Measurements from ENCODE around the gene HOXA5.

Gene HOXA5

GRCh38 chr7:27146491-27147198 is 3.2 kb upstream of the HOXA5 start:
- no peaks in the 10 kb centered on the region for H3K9me3 ChIP-seq (ENCODE audit: control insufficient read depth, low read length)
- H3K27ac ChIP-seq, result no peak overlapping the region
- H3K4me3 ChIP-seq (ENCODE audit: low read depth, low read length), result no peak overlapping the region
- no peak overlapping the region for H2AFZ ChIP-seq
- no peaks in the 10 kb centered on the region for H3K79me2 ChIP-seq
- H3K4me1 ChIP-seq, result no peaks in the 10 kb centered on the region
- no peak overlapping the region for H3K4me2 ChIP-seq (ENCODE audit: low read length)
- TF ChIP-seq, protein P1, sequence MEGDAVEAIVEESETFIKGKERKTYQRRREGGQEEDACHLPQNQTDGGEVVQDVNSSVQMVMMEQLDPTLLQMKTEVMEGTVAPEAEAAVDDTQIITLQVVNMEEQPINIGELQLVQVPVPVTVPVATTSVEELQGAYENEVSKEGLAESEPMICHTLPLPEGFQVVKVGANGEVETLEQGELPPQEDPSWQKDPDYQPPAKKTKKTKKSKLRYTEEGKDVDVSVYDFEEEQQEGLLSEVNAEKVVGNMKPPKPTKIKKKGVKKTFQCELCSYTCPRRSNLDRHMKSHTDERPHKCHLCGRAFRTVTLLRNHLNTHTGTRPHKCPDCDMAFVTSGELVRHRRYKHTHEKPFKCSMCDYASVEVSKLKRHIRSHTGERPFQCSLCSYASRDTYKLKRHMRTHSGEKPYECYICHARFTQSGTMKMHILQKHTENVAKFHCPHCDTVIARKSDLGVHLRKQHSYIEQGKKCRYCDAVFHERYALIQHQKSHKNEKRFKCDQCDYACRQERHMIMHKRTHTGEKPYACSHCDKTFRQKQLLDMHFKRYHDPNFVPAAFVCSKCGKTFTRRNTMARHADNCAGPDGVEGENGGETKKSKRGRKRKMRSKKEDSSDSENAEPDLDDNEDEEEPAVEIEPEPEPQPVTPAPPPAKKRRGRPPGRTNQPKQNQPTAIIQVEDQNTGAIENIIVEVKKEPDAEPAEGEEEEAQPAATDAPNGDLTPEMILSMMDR (IDR thresholded peaks at IDR 0.05), result no peak
- H3K9ac ChIP-seq, result no peak overlapping the region
- no peaks in the 10 kb centered on the region for H3K36me3 ChIP-seq (ENCODE audit: control insufficient read depth, insufficient read depth, low read length)
- no peaks in the 10 kb centered on the region for H3K27me3 ChIP-seq (ENCODE audit: control insufficient read depth, insufficient read depth, low read length)

GRCh38 chr7:27145914-27146412 is 2.5 kb upstream of the HOXA5 start:
- Histone ChIP-seq H3K4me3 (ENCODE audit: low read depth, low read length) (no peak overlapping the region), H3K36me3 (ENCODE audit: control insufficient read depth, insufficient read depth, low read length) (no peaks in the 10 kb centered on the region), H3K79me2 (no peaks in the 10 kb centered on the region), H3K9me3 (ENCODE audit: control insufficient read depth, low read length) (no peaks in the 10 kb centered on the region), H3K4me2 (ENCODE audit: low read length) (no peak overlapping the region), H3K27me3 (ENCODE audit: control insufficient read depth, insufficient read depth, low read length) (no peaks in the 10 kb centered on the region), H3K4me1 (no peaks in the 10 kb centered on the region), H3K9ac (no peak overlapping the region), H3K27ac (no peak overlapping the region), H2AFZ (no peak overlapping the region)
- TF ChIP-seq, protein P1 (IDR thresholded peaks at IDR 0.05), result no peak

GRCh38 chr7:27145165-27145913 is 1.9 kb upstream of the HOXA5 start:
- H3K27ac ChIP-seq, result no peak overlapping the region
- H2AFZ ChIP-seq, result no peak overlapping the region
- TF ChIP-seq, protein P1 (IDR thresholded peaks at IDR 0.05), result no peak
- H3K9me3 ChIP-seq (ENCODE audit: control insufficient read depth, low read length), result no peaks in the 10 kb centered on the region
- H3K27me3 ChIP-seq (ENCODE audit: control insufficient read depth, insufficient read depth, low read length), result no peaks in the 10 kb centered on the region
- H3K4me1 ChIP-seq, result no peaks in the 10 kb centered on the region
- no peaks in the 10 kb centered on the region for H3K36me3 ChIP-seq (ENCODE audit: control insufficient read depth, insufficient read depth, low read length)
- H3K4me3 ChIP-seq (ENCODE audit: low read depth, low read length), result no peak overlapping the region
- no peak overlapping the region for H3K9ac ChIP-seq
- H3K4me2 ChIP-seq (ENCODE audit: low read length), result no peak overlapping the region
- H3K79me2 ChIP-seq, result no peaks in the 10 kb centered on the region

DNA sequence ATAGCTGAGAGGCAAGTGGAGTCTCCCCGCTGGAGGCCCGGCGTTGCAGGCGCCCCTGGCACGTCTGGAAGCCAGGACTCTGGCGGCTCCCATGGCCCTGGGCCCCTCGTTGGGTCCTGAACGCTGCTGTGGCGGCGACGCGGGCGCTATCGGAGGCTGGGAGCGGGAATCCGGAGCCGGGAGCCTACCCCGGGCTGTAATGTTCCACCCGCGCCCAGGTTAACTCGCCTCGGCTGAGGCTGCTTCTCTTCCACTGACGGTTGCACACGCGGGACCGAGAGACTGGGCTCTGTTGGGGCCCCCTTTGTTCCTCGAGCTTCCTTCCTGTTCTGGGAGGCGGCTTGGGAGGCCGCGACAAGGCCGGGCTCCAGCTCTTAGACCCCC is 1.3 kb upstream of the HOXA5 start:
- H3K79me2 ChIP-seq, result no peaks in the 10 kb centered on the region
- H3K27ac ChIP-seq, result no peak overlapping the region
- no peaks in the 10 kb centered on the region for H3K4me1 ChIP-seq
- H3K4me3 ChIP-seq (ENCODE audit: low read depth, low read length), result no peak overlapping the region
- no peaks in the 10 kb centered on the region for H3K27me3 ChIP-seq (ENCODE audit: control insufficient read depth, insufficient read depth, low read length)
- H2AFZ ChIP-seq, result no peak overlapping the region
- no peak overlapping the region for H3K9ac ChIP-seq
- no peak overlapping the region for H3K4me2 ChIP-seq (ENCODE audit: low read length)
- H3K36me3 ChIP-seq (ENCODE audit: control insufficient read depth, insufficient read depth, low read length), result no peaks in the 10 kb centered on the region
- TF ChIP-seq, protein P1 (IDR thresholded peaks at IDR 0.05), result no peak
- H3K9me3 ChIP-seq (ENCODE audit: control insufficient read depth, low read length), result no peaks in the 10 kb centered on the region

Measured in parathyroid adenoma (tissue), 2 donors.